NCI-H2196 treated with DMSO at 0.1 percent for 48 hours (cell line): ENCODE results near the gene SELENON.

Experiments used
- DNase-seq: peaks from one replicate; lab custom pipeline; 2025; ENCODE audit not compliant: unreplicated experiment; lab: John Stamatoyannopoulos, UW

Gene SELENON

DNA sequence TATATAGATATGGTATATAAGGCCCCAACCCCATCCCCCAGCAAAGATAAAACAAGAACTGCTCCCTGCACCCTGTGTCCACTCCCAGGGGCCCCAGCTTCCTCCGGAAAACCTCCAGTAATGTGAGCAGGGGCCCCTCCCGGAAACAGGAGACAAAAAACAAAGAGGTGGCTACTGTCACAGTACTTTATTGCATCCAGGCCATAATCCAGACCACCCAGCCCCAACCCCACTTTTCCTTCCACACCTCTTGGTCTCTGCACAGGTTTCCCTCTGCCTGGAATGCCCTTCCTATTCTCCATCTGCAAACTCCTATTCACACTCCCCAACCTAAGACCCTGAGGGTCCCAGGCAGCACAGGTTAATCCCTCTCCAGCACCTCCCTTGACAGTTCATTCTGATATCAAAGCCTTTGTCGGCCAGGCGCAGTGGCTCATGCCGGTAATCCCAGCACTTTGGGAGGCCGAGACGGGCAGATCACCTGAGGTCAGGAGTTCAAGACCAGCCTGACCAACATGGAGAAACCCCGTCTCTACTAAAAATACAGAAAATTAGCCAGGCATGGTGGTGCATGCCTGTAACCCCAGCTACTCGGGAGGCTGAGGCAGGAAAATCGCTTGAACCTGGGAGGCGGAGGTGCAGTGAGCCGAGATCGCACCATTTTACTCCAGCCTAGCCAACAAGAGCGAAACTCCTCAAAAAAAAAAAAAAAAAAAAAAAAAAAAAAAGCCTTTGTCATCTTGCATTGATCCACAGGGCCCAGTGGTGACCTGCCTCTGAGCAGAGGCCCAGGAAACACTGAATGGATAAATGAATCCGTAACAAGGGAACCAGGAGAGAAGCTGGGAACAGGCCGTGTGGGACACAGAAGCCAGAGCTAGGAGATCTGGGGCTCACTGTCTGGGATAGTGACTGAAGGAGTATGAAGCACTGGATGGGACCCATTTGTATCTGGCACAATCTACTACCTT is 61.6 kb downstream of the SELENON start:
- no peak for DNase-seq

DNA sequence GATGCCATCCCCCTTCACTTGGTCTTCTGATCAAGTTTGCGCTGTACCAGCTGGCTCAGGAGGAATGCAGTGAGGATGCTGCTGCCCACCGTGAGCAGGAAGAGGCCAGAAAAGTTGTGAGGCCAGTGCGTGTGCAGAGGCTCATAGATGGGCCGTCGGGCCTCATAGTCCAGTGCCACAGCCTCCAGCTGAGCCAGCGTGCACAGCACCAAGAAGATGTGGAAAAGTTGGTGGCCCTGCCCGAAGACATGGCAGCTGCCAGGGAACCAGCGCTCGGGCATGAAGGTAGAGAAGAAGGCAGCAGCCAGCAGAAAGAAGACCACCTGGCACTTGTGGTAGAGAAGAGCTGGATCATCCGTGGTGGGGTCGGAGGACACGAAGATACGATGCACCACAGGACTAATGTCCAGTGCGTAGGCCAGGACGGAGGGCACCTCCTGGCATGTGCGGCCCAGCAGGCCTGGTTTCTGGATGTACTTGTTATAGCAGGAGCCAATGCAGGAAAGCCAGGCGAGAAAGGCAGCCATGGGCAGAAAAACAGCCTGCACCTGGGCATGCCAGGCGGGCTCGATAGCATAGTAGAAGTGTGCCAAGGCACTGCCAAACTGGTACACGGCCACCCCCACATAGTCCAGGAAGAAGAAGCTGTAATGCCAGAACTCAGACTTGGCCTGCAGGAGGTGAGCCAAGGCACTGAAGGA is 62.9 kb downstream of the SELENON start:
- no peak for DNase-seq

DNA sequence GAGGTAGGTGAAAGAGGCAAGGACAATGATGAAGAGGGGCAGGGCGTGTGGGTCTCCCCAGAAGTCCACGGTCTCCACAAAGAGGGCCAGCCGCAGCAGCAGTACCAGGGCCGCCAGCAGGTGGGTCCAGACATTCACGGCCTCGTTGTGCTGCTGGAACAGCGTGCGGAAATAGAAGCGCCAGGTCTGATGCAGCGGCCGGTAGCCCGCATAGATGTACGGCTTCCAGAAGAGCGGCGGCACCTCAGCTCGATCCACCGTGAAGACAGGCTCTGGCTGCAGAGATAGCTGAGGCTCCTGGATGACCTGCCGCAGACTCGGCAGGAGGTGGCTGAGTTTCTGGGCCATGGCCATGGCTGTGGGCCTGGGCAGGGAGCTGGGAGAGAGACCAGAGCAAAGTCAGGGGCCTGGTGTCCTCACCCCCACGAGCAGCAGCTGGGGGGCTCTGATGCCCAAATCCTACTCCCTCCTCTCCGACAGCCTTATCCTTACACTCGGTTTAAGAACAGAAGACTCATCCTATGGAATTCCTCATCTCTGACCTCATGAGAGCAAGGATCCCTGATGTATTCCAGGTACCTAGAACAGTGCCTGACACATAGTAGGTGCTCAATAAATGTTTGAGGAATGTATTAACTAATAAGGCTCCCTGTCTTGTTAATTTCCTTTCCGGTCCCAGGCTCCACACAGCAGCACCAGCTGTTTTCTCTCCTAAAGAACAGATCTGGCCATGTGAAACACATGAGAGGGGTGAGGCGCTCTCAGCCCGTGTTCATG is 63.7 kb downstream of the SELENON start:
- no peak for DNase-seq

DNA sequence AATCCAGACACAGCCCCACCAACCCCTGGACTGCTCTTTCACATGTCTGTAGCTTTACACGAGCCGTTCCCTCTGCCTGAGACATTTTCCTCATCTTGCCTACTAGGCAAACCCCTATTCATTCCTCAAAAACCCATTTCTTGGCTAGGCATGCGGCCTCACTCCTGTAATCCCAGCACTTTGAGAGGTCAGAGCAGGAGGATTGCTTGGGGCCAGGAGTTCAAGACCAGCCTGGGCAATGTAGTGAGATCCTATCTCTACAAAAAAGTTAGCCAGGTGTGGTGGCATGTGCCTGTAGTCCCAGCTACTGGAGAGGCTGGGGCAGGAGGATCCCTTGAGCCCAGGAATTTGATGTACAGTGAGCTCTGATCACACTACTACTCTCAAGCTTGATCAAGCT is 64.4 kb downstream of the SELENON start:
- no peak for DNase-seq

DNA sequence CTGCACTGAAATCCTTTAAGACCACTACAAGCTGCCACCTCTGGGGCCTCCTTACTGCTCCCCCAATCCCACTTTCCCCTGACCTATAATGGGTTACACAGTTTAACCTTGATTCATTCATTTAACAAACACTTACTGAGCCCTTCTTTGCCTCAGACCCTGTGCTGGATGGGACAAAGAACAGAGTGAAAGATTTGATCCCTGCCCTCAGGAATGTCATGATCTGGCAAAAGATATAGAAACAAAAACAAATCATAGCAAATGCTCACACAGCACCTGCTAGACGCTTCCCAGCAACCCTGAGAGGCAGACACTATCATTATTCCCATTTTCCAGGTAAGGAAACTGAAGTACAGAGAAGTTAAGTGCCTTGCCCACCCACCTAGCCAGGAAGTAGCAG is 66.3 kb downstream of the SELENON start:
- DNase-seq: no peak

DNA sequence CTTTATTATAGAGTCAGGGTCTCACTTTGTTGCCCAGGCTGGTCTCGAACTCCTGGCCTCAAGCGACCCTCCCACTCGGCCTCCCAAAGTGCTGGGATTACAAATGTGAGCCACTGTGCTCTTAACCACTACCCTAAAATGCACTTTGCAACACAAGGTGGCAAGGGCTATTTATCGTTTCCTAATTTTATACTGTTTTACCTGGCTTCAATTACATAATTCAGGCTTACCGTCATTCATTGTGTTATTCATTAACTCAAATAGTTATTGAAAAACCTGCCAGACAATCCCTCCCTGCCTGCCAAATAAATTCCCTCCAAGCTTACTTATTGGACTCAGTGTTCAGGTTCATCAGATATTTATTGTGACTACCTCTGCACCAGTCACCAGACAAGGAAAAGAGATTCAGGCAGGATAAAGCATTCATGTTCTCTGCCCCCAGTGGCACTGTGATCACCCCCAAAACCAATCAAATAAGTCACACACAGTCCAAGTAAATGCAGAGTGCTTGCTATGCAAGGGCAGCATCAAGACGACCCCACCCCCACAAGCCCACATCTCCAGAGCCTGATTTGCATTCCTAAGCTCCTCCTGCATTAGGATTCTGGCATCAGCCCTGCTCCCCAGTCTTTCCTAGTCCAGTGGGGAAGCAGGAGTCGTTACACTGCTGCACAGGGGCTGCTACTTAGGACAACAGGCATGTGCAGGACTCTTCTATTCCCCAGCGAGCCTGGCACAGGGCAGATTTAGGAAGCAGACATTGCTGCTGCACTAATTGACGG is 67.4 kb downstream of the SELENON start:
- DNase-seq: no peak
